Activated CD8-positive, alpha-beta memory T cell treated with anti-CD3 and anti-CD28 coated beads, Interleukin-2, amount 50 U/mL, for 24 hours (primary cell): ENCODE data around the gene IFIT3.

ENCODE experiments used
- DNase-seq: peaks from one replicate; pipeline ENCODE4 v3.0.0-alpha.2; 2020; ENCODE audit errors: extremely low read depth

Gene IFIT3

DNA sequence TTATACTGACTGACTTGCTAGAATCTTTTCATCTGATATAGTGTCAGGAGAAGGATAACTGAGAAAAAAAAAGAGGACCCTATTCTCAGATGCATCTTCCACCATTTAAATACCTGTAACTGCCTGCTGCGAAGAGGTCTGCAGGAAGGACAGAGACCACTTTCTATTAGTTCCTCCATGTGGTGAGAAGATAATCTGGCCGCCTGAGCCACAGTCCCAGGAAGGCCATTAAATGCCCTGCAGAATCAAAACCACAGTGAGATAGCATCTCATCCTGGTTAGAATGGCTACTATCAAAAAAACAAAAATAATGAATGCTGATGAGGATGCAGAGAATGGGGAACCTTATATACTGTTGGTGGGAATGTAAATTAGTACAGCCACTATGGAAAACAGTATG, 30.2 kb downstream of the IFIT3 start:
- DNase-seq: no peak

DNA sequence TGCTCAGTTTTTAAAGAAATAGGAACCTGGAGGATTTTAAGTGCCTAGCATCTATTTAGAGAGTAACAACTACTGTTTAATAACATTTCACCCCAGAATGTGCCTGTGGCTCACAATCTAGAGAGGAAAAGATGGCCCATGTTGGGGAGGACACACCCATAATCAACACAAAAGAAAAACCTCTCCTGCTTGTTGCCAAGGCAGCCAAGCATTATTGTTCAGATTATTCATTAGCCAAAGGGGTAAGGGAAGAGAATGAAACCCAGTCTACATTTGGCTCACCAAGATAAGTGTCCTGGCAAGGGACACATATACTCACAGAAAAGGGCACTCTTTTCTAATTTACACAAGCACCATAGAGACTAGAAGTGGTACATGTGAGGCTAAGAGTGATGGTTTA, 32.4 kb downstream of the IFIT3 start:
- DNase-seq: no peak

DNA sequence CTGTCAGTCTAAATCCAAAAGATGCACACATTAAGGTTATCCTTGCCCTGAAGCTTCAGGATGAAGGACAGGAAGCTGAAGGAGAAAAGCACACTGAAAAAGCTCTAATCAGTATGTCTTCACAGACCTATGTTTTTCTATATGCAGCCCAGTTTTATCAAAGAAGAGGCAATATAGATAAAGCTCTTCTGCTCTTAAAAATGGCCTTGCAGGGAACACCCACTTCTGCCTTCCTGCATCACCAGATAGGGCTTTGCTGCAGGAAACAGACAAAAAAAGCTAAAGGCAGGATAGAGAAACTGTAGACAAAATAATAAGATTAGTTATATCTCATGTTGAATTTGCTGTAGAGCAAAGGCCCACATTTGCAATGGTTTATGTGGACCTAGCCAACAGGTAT, 35.1 kb downstream of the IFIT3 start:
- no peak for DNase-seq

DNA sequence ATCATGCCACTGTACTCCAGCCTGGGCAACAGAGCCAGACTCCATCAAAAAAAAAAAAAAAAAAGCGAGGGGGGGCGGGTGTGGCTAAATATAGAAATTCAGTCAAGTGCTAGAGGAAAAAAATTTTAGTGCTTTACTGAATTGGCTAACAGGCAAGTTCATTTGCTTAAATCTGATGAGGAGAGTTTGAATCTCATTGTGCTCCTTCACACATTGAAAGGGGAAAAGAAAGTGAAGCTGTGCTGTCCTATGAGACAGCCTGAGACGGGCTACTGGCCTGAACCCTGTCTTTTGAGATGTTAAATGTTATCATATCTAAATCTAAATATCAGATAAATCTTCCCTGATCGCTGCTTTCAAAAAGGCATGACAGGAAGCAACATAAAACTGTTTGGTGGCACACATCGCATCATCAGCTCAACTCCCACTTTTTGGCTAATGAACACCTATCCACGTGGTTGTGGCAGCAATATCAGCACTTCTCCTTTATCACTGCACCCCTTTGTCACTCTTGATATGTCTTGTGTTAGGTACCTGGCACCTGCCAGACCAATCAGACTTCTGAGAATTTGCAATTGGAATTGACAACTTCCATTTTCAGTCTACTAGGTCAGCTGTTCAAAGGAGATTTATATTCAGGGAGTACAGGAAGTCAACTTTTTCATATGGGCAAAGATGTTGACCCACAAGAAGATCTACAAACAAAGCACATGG, 36.1 kb downstream of the IFIT3 start:
- no peak for DNase-seq

DNA sequence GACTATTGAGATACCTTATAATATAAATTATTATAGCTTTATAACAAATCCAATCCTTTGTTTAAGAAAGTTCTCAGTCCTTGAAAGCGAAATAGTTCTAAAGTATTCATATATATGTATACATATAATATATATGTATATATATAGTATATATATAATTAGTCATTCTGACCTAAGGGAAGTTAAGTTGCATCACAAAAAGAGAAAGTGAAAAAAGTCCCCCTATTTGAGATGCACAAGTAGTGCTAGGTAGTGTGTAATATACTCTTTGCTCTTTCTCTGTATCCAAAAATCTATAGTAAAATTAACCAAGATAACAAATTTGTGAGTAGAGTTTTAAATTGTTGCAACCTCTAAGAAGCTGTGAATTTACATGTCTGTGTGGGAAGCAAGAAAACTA, 36.7 kb downstream of the IFIT3 start:
- DNase-seq: no peak

DNA sequence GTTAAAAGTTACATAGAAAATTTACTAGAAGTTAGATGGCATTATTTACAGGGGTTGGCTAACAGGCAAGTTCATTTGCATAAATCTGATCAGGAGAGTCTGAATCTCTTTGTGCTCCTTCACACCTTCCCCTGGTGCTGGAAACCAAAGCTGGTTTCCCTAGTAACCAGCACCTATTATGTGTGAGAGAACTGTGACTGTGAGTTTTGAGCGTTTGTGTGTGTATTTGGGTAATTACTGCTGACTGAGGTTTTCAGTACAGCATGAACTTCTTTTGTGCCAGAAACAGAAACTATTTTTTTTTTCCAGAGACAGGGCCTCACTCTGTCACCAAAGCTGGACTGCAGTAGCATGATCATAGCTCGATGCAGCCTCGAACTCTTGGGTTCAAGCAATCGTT, 39.7 kb downstream of the IFIT3 start:
- DNase-seq: no peak

DNA sequence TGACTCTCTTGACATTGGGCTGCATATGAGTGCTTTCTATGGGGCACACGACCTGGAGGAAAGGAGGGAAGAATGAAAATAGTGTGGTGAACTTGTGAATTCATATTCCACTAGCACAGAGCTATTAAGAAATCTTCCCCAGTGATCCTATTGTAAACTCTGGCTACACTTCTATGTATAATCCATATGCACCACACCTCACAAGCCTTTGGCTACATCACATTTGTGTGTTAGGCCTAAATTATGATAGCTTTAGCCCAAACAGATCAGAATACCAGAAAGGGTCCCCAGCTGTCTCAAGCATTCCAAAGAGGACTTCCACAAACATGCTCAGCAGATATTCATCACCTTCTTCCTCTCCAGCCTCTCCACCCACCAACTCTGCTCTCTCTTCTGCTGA, 40.3 kb downstream of the IFIT3 start:
- no peak for DNase-seq

DNA sequence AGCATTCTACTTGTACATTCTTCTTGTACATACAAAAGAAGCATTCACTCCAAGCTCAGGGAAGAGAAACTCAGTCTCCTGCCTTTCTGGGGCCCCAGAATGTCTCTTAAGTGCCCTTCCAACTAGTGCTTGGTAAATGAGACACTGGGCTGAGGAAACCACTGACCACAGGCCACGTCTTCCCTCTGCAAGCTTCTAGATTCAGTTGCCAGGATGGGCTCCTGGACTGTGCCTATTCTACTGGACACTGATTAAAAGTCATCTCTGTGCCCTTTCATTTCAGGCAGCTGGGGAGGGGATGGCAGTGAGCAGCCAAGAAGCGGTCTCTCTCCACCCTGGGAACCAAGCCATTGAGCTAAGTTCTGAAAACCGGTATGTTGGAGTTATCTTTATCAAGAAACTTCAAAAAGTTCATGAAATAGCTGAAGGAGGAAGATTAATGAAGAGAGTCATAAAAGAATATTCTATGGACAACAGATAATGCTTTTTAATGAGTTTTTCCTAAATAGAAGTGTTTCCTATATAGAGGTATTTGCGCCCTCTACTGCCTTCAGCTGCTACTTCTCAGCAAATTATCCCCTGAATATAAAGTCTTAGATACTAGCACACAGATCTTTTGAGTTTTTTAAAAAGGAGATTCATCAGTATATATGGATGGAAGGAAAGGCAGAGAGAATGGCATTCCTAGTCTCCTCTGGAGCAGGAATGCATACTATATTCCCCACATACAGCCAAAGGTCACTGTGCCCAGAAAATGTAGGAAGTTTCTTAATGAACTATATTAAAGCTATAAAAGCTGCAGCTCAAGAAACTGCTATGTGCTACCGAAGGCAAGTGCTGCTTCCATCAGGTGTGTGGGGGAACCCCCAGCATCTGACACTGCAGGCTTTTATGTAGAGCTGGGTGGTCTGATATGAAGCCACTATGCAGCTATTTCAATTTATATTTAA, 41.6 kb downstream of the IFIT3 start:
- no peak for DNase-seq

DNA sequence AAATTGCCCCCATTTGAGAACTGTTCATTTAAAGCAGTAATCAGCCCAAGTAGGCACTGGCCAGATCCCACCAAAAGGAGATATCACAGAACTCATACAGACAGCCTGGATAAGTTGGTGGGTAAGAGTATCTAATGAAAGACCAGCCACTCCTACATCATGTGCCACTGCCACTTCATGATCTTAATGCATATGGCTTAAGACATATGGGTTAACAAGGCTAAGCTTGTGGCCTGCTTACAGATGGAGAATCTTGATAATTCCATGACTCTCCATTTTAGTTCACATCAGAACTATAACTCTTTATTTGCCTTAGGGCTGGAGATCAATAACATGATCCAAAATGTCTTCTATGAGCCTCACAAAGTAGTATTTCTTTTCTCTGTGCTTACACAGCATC, 43.3 kb downstream of the IFIT3 start:
- DNase-seq: no peak

DNA sequence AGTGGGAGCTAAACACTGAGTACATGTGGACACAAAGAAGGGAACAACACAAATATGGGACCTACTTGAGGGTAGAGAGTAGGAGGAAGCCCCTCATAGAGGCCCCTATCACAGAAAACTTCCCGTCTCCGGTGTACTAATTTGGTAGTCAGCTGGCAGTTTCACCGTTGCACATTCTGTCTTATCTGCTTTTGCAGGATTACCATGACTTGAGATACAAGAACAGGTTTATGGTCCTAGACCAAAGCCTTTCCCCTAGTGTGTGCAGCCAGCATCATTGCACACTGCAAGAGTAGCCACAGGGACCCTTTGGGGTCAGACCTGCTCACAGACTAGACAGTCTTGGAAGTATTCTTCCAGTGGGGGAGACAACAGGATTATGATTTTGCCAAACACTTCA, 44.2 kb downstream of the IFIT3 start:
- DNase-seq: no peak

DNA sequence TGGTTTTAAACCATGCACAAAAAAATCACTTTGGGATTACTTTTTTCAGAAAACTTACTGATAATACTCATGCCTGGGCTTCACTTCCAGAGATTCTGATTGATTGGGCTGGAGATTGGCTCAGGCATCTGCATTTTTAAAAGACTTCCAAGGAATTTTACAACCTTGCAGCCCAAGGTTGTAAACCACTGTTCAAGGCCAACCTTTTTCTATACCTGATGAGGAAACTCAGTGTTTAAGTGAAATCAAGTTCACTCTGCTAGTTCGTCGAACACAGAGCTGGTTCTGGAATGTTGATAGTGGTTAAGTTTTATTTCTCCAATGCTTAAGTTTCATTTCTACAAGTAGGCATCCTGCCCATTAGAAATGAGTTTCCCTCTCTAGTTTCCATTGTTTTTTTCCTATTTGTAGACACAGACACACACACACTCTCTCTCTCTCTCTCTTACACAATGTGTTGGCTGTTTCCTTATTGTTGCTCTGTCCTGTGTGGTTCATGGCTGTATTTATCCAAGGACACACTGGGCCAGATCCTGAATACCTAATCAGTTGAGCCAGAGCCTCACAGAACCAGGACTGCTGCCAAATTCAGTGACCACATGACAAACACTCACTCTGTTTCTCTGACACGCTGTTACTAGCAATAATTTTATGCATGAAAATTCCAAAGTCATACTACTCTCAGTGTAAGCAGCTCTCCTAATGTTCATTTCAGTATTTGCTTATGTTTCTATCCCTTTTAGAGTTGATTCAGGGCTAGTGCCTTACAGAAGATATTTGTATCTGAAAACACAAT, 46.3 kb downstream of the IFIT3 start:
- DNase-seq: no peak

DNA sequence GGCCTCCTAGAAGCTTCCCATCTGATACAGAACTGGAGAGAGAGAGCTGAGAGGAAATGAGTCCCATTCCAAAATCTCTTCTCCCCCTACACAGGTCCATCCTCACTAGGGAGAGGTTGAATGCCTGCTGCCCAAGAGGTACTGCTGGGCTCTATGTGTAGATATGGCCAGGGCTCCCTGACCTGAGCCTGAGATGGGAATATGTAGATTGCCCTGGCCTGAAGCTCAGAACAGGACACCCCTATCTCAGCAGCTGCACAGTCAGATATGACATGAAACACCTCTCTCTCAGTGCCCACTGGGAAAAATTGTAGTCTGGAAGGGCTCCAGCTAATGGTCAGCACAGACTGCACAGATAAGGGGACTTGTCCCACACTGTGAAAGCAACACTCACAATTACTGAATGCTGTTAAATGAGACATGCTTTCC, 46.9 kb downstream of the IFIT3 start:
- DNase-seq: no peak

DNA sequence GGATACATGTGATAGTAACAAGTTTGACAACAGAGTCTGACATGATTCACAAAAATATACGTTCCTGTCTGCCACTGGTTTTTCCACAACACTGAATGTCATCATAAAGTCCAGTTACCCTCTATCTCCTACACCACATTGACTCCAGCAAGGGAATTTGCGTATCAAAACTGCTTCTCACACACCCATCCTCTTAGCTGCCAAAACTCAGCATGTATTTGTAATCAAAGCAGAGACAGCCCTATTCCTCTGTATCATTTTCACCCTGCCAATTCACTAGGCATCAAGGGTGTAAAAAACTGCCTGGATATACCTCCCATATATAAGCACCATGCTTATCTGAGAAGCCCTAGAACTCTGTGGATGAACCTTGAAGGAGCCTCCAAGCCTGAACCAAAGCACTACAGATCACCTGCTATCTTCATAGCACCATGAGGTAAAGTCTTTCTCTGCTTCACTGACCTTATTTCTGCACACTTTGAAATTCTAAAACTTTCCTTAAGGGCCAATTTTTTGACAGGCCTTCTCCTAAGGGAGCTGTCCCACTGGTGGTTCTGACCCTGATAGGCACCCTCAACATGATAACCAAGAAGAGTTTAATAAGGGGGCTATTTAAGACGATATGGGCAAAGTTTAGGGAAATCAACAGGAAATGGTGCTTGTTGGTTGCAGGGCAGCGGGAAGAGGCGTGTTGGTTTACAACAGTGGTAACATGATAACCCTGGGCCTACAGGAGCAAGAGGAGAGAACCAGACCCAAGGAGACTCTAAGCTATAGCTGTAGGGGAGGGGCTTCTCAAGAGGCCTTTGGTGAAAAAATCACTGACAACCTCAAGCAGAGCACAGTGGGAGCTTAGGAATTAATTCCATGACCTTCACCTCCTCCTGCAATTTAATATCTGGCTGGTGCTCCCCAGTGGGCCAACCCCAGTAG, 50.2 kb downstream of the IFIT3 start, which contains the start of gene IFIT1B:
Gene IFIT1B, plus strand, starts transcription at position 352 of the 933 bp plus-strand sequence. Its CDS starts 80 bp downstream, at position 432.
- no peak for DNase-seq

DNA sequence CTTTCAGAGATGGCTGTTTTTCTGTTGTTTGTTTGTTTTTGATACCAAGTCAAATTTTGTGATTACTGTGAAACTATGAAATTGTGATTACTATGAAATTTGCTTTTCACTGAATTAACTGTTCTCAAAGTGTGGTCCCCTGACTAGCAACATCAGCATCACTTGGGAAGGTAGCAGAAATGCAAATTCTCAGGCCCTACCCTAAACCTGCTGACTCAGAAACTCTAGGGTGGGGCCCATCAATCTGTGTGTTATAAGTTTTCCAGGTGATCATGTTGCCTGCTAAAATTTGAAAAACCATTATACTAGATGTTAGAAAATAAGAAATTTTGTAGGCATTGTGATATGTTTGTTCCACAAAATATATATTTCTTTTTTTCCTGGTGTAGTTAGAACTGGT, 51.3 kb downstream of the IFIT3 start:
- DNase-seq: no peak

DNA sequence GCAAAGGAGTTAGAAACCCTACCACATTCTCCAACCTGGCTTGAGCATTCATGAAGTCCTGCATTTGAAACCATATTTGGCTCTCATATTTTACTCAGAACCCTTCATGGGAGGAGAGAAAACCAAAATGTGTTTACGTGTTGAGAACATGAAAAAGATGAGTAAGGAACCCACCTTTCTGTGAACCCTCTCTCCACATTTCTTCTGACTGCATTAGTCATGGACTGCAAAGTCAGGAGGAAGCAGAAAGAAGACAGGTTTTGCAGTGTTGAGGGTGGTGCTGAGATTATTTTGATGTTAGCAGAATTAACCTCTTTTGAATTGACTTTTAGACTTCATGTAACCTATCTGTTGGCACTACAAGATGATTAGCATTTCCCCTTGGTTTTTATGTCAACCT, 55.0 kb downstream of the IFIT3 start:
- no peak for DNase-seq

DNA sequence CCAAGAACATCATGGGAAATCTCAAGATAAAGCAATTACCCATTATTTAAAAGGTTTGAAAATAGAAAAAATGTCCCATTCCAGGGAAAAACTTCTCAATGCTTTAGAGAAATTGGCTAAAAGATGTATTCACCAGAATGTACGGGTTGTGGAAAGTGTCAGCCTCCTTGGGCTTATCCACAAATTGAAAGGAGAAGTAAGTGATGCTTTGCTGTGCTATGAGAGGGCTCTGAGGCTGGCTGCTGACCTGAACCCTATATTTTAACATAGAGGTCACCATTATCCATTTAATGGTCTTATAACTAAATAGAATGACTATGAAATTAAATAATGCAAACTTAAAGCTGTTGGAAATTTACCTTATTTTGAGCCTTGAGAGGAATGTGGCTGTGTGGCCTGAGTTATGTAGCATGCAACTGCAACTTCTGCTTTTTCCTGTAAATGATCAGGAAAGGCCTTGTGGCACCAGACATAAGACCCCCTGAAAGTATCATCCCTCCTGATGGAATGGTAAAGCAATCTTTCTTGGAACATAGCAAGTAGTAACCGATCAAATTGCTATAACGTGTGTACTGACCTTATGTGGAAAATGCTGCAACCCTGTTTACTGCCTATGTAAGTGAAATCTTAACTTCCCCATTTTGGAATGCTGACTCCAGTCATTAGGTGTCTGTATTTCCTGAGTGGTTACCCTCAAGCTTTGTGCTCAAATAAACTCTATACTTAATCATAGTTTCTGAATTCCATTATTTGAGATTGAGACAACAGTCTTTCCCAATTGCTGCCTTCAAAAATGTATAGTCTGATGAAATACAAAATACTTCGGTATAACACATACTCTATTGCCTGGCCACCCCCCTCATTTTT, 56.9 kb downstream of the IFIT3 start:
- DNase-seq: no peak

DNA sequence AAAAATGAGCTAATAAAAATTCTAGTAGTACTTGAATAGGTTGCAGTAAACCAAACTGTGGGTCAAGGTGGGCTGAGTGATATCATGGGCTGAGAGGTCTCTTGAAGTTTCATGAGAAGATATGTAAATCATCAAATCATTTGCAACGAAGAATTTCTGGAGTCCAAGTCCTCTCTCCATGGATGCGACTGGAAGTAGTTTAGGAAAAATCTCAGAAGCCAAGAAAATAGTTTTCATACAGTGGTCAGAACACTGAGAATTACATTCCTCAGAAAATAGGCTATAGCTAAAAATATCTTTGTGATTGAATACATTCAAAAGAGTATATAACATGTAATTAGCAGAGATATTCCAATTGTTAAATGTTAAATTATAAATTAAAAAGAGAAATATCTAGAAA, 61.0 kb downstream of the IFIT3 start:
- DNase-seq: no peak

DNA sequence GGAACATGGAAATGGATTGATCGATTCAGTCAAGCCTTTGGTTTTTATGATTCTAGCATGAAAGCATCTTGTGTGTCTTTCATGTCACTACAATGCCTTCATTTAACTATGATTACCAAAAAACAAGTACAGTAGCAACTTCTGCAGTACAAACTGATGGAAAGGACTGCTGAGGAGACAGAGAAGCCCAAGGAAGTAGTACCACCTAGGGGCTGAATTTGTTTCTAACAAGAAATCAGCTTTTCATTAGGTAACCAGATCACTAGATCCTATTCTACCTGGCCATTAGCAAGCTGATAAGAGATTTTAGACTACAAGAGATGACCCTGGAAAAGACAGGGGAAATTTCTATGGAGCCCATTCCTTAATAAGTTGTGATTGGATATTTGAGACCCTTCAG, 61.5 kb downstream of the IFIT3 start:
- no peak for DNase-seq
